Colonic mucosa (tissue), 4 donors: ENCODE measurements around the gene IMPG1. TPM values are rescaled to one million over a fixed set of nuclear protein-coding genes. Genes with fewer than 3 reads are reported as not detected.
"Not testable (repeated sequence)": the region's sequence is repeated elsewhere in the genome, so short reads cannot be mapped to it uniquely, and the experiment has no call there.

Experiments used
- DNase-seq: peaks from one replicate; pipeline ENCODE4 v3.0.0-alpha.2; 2020
- H3K27ac ChIP-seq: fragments of 200-600 bp; one replicate; pipeline ENCODE4 v1.8.0; 2021
- H3K27me3 ChIP-seq: fragments of 200-600 bp; one replicate; pipeline ENCODE4 v1.8.0; 2021
- H3K36me3 ChIP-seq: fragments of 200-600 bp; one replicate; pipeline ENCODE4 v1.8.0; 2021
- H3K4me1 ChIP-seq: fragments of 200-600 bp; one replicate; pipeline ENCODE4 v1.8.0; 2021; ENCODE audit warnings: mild to moderate bottlenecking
- H3K4me3 ChIP-seq: fragments of 200-600 bp; one replicate; pipeline ENCODE4 v1.8.0; 2021
- H3K9ac ChIP-seq, 2 donors: one replicate each; pipeline ENCODE4 v1.7.0; 2013; ENCODE audit warnings: control low read depth in 2 of 2, low read depth in 2 of 2, low read length in 2 of 2
- H3K9me3 ChIP-seq: fragments of 200-600 bp; one replicate; pipeline ENCODE4 v1.8.0; 2021
- CTCF ChIP-seq: fragments of 200-600 bp; IDR thresholded peaks from one replicate; pipeline ENCODE4 v1.8.0; 2022; ENCODE audit warnings: antibody characterized with exemption, mild to moderate bottlenecking
- intact Hi-C: fragments of 100-400 bp; cut with DNase I; formaldehyde crosslinking; loops from one replicate; pipeline ENCODE4 v1.14.1; 2022
- total RNA-seq, 2 donors: library from RNA; stranded (reverse); fragmentation: NEBNext Ultra II Directional in 1 of 2; extraction: Animal tissue kit (Norgen Biotek cat#: 25700) in 1 of 2; gene quantifications; one replicate each; pipeline ENCODE4 v1.2.1, GENCODE V29; 2021
- donor health status: healthy.
- donor health status: DM: no; HTN: no; CAD: no.
- donor health status: DM: no; HTN: no; CAD: no.

The IMPG1 gene
- total RNA-seq, 2 donors from 2014 or later, result not detected

GRCh38 chr6:75907444-75907843, 165.0 kb downstream of the IMPG1 start:
- no peak overlapping the region for H3K27ac ChIP-seq
- no peak for TF ChIP-seq CTCF
- DNase-seq, result no peak
- no peak overlapping the region for H3K4me3 ChIP-seq
- H3K9ac ChIP-seq, result no peak overlapping the region
- no peaks in the 10 kb centered on the region for H3K4me1 ChIP-seq
- H3K9me3 ChIP-seq, result no peaks in the 10 kb centered on the region
- H3K27me3 ChIP-seq, result no peaks in the 10 kb centered on the region
- intact Hi-C loops, result no loop called here
- no peaks in the 10 kb centered on the region for H3K36me3 ChIP-seq

- no peaks in the 10 kb centered on the region for H3K27me3 ChIP-seq
- no peak overlapping the region for H3K9ac ChIP-seq
- H3K9me3 ChIP-seq, result no peaks in the 10 kb centered on the region
- H3K4me1 ChIP-seq, result no peaks in the 10 kb centered on the region
- DNase-seq, result no peak
- H3K4me3 ChIP-seq, result no peak overlapping the region
- no peak overlapping the region for H3K27ac ChIP-seq
- intact Hi-C loops, result no loop called here
- H3K36me3 ChIP-seq, result no peaks in the 10 kb centered on the region
- no peak for TF ChIP-seq CTCF
Measured at GRCh38 chr6:75906871-75907270, 165.6 kb downstream of the IMPG1 start.

GRCh38 chr6:75905129-75905528, 167.3 kb downstream of the IMPG1 start:
- H3K9ac ChIP-seq, intact Hi-C loops, H3K27me3 ChIP-seq, H3K9me3 ChIP-seq, H3K4me1 ChIP-seq, H3K4me3 ChIP-seq, H3K27ac ChIP-seq, DNase-seq, H3K36me3 ChIP-seq: not testable (repeated sequence)

GRCh38 chr6:75900216-75900615, 172.2 kb downstream of the IMPG1 start:
- intact Hi-C loops, H3K9ac ChIP-seq, H3K4me1 ChIP-seq, H3K27me3 ChIP-seq, H3K4me3 ChIP-seq, H3K27ac ChIP-seq, DNase-seq, H3K9me3 ChIP-seq, H3K36me3 ChIP-seq: not testable (repeated sequence)

- no peak for DNase-seq
- H3K36me3 ChIP-seq, result no peaks in the 10 kb centered on the region
- H3K9me3 ChIP-seq, result no peaks in the 10 kb centered on the region
- no peaks in the 10 kb centered on the region for H3K4me1 ChIP-seq
- no peak overlapping the region for H3K4me3 ChIP-seq
- intact Hi-C loops, result no loop called here
- no peak overlapping the region for H3K9ac ChIP-seq
- H3K27me3 ChIP-seq, result no peaks in the 10 kb centered on the region
- no peak for TF ChIP-seq CTCF
- H3K27ac ChIP-seq, result no peak overlapping the region
Measured at GRCh38 chr6:75896526-75896925, 175.9 kb downstream of the IMPG1 start.

- DNase-seq, result no peak
- intact Hi-C loops, result no loop called here
- no peaks in the 10 kb centered on the region for H3K36me3 ChIP-seq
- no peaks in the 10 kb centered on the region for H3K9me3 ChIP-seq
- no peak for TF ChIP-seq CTCF
- H3K27ac ChIP-seq, result no peak overlapping the region
- H3K27me3 ChIP-seq, result no peaks in the 10 kb centered on the region
- no peak overlapping the region for H3K4me3 ChIP-seq
- H3K4me1 ChIP-seq, result no peaks in the 10 kb centered on the region
- H3K9ac ChIP-seq, result no peak overlapping the region
Measured at GRCh38 chr6:75893776-75894152, 178.7 kb downstream of the IMPG1 start.
